ENCODE measurements around the gene ADAMTS17. TPM values are rescaled to one million over a fixed set of nuclear protein-coding genes. Genes with fewer than 3 reads are reported as not detected.

ADAMTS17 gene
- total and polyA plus RNA-seq, 9 of the 15 experiments (the other 6 are each of a cell fraction or from before 2014, with no cell fraction given), result 0.01 to 0.14 (median 0.07) TPM; not detected in 6

- TF ChIP-seq MGA (IDR thresholded peaks at IDR 0.05) (no peak), ZNF347 (CRISPR knock-in tag; IDR thresholded peaks at IDR 0.05; ENCODE audit: low read depth) (no peak), BHLHE40 (IDR thresholded peaks at IDR 0.05; ENCODE audit: low read length) (no peak), PATZ1 (CRISPR knock-in tag; IDR thresholded peaks at IDR 0.05; ENCODE audit: borderline replicate concordance) (no peak), ZNF436 (CRISPR knock-in tag; IDR thresholded peaks at IDR 0.05) (no peak), ZNF830 (CRISPR knock-in tag; IDR thresholded peaks at IDR 0.05) (no peak), GTF2B (IDR thresholded peaks at IDR 0.05; ENCODE audit: extremely low read depth, insufficient read length) (no peak)
These were observed 339.6 kb downstream of the ADAMTS17 start (continued) for GRCh38 chr15:100002086-100002620.
